ENCODE data around the gene GGTLC1. TPM values are rescaled to one million over a fixed set of nuclear protein-coding genes. Genes with fewer than 3 reads are reported as not detected.

The GGTLC1 gene
- total RNA-seq, 4 donors from 2014 or later: 2.0 to 5.9 (median 4.8) TPM; not detected in 1

DNA sequence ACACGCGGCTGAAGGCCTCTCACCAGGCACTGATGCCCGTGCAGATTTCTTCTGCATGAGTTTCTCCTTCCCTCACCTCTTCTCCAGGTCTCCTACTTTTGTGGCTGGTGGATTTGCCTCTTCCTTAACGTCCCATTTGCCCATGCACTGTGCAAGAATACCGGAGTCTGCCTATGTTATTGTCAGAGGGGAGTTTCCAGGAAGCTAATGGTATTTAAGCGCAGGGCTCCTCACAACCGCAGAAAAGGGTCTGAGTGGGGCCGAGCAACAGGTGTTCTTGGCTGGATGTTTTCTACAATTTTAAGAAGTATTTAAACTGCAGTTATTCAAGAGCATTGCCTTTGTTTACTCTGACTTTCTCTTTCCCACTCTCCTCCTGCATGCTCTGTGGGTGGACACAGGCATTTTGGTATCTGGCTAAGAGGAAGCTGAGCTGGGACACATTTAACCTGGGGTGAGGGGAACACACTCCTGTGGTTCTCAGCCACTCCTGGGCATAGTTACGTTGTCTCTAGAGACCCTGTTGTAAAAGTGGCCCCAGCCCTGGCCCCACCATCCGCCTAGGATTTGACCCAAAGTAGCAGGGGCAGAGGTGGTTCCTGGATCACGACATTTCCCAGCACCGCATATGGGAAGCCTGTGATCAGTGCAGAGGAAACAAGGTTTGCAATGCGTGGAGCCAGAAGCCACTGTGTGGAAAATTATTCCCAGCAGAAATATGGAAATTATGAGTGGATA lies 34.4 kb downstream of the GGTLC1 start:
- WGBS, 2 donors: 60 to 61% methylated on average over 13 of the region's 13 CpGs
- no peaks in the 10 kb centered on the region for H3K4me1 ChIP-seq
- H3K27ac ChIP-seq: no peak overlapping the region
- no peaks in the 10 kb centered on the region for H3K27me3 ChIP-seq
- intact Hi-C loops (cut with DNase I): no loop called here
- no peaks in the 10 kb centered on the region for H3K9me3 ChIP-seq
- no peak overlapping the region for H3K4me3 ChIP-seq (replicated peaks in 1 of 3)
- no peak for DNase-seq
- H3K36me3 ChIP-seq: no peaks in the 10 kb centered on the region
- TF ChIP-seq, protein P1, sequence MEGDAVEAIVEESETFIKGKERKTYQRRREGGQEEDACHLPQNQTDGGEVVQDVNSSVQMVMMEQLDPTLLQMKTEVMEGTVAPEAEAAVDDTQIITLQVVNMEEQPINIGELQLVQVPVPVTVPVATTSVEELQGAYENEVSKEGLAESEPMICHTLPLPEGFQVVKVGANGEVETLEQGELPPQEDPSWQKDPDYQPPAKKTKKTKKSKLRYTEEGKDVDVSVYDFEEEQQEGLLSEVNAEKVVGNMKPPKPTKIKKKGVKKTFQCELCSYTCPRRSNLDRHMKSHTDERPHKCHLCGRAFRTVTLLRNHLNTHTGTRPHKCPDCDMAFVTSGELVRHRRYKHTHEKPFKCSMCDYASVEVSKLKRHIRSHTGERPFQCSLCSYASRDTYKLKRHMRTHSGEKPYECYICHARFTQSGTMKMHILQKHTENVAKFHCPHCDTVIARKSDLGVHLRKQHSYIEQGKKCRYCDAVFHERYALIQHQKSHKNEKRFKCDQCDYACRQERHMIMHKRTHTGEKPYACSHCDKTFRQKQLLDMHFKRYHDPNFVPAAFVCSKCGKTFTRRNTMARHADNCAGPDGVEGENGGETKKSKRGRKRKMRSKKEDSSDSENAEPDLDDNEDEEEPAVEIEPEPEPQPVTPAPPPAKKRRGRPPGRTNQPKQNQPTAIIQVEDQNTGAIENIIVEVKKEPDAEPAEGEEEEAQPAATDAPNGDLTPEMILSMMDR (IDR thresholded peaks at IDR 0.05): no peak
- TF ChIP-seq POLR2A (IDR thresholded peaks at IDR 0.05): no peak

DNA sequence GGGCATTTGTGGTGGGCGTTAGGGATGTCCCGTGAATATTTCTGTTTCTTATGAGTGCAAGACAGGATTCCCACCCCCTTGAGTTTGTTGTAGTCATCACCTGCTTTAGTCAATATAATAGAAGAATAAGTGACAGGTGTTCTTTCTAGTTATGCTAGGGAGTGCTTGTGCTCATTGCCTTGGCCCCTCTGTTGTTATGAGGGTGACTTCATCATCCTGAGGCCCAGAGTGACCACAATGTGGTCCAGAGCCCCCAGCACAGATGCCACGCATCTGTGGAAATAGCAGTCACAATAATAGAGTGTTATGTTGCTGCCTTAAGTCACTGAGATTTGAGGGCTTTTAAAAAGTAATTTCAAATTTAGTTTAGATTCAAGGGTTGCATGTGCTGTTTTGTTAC lies 42.4 kb downstream of the GGTLC1 start:
- 58 to 67% methylated on average over 3 of the region's 3 CpGs for whole genome bisulfite sequencing, 2 donors
- intact Hi-C loops (cut with DNase I): no loop called here

DNA sequence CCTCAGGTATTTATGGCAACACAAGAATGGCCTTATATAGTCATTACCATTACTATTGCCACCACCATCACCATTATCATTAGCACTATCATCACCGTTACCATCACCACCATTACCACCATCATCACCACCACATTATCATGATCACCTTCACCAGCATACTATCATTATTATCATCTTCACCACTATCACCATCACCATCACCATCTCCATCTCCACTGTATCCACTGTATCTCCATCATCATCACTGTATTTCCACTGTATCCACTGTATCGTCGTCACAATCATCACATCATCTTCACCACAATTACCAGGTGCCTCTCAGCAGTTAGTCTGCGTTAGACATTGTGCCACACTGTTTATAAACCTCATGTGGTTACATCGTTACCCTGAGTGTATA lies 45.3 kb downstream of the GGTLC1 start:
- no peaks in the 10 kb centered on the region for H3K4me1 ChIP-seq
- no peak for DNase-seq
- no peak overlapping the region for H3K27ac ChIP-seq
- intact Hi-C loops (cut with DNase I): loop anchor here (5.0 kb wide), 1 partner anchor 159 kb away; no protein-coding TSS in a partner anchor
- no peak for TF ChIP-seq POLR2A (IDR thresholded peaks at IDR 0.05)
- TF ChIP-seq, protein P1 (IDR thresholded peaks at IDR 0.05): no peak
- H3K36me3 ChIP-seq: no peaks in the 10 kb centered on the region
- H3K9me3 ChIP-seq: no peaks in the 10 kb centered on the region
- WGBS, 2 donors: 94 to 95% methylated on average over 5 of the region's 5 CpGs
- no peak overlapping the region for H3K4me3 ChIP-seq (replicated peaks in 1 of 3)
- H3K27me3 ChIP-seq: no peaks in the 10 kb centered on the region

More for the DNA sequence above, 42.4 kb downstream of the GGTLC1 start:
- Histone ChIP-seq H3K27me3 (no peaks in the 10 kb centered on the region), H3K9me3 (no peaks in the 10 kb centered on the region), H3K4me1 (no peaks in the 10 kb centered on the region), H3K4me3 (replicated peaks in 1 of 3) (no peak overlapping the region), H3K36me3 (no peaks in the 10 kb centered on the region), H3K27ac (no peak overlapping the region)
- no peak for DNase-seq
- TF ChIP-seq, protein P1 (IDR thresholded peaks at IDR 0.05): no peak

DNA sequence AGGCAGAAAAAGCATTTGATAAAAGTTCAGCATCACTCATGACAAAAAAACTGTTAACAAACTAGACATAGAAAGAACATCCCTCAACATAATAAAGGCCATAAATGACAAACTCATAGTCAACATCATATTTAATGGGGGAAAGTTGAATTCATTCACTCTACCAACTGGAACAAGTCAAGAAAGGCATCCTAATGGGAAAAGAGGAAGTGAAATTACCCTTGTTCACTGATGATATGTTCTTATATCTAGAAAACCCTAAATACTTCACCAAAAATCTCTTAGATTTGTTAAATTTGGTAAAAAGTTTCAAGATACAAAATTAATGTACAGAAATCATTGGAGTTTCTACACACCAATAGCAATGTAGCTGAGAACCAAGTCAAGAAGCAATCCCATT lies 48.9 kb downstream of the GGTLC1 start:
- intact Hi-C loops (cut with DNase I): loop anchor here (2.0 to 5.0 kb wide), 2 partner anchors 57 to 163 kb away; no protein-coding TSS in a partner anchor
- H3K27ac ChIP-seq: no peak overlapping the region
- no peaks in the 10 kb centered on the region for H3K36me3 ChIP-seq
- no peaks in the 10 kb centered on the region for H3K27me3 ChIP-seq
- H3K9me3 ChIP-seq: no peaks in the 10 kb centered on the region
- no peak for TF ChIP-seq POLR2A (IDR thresholded peaks at IDR 0.05)
- TF ChIP-seq, protein P1 (IDR thresholded peaks at IDR 0.05): no peak
- no peak overlapping the region for H3K4me3 ChIP-seq (replicated peaks in 1 of 3)
- DNase-seq: no peak
- no peaks in the 10 kb centered on the region for H3K4me1 ChIP-seq

DNA sequence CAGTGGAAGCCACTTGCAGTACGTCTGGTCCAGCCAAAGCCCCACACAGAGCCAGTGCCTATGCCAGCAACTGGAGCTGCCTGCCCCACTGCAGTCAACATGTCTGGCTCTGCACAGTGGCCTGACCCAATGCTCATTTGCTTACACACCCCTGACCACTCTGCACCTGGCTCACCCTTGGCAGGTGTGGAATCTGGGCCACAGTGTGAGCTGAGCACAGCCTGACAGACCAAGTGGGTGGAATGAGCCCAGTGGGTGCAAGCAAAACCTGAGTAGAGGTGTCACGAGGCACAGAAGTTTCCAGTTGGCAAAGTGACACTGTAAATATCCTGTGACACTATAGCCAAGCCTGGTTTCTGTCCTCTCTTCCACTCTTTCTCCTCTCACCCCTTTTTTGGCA lies 49.5 kb downstream of the GGTLC1 start:
- no peak for DNase-seq
- Histone ChIP-seq H3K4me3 (replicated peaks in 1 of 3) (no peak overlapping the region), H3K4me1 (no peaks in the 10 kb centered on the region), H3K27ac (no peak overlapping the region), H3K9me3 (no peaks in the 10 kb centered on the region), H3K36me3 (no peaks in the 10 kb centered on the region), H3K27me3 (no peaks in the 10 kb centered on the region)
- WGBS, 2 donors: 80 to 89% methylated on average over 2 of the region's 2 CpGs
- intact Hi-C loops (cut with DNase I): loop anchor here (2.0 kb wide), 1 partner anchor 58 kb away; no protein-coding TSS in a partner anchor
- TF ChIP-seq POLR2A (IDR thresholded peaks at IDR 0.05): no peak
- TF ChIP-seq, protein P1 (IDR thresholded peaks at IDR 0.05): no peak

Data from thyroid gland (tissue), 4 donors.